HG02610 (cell line): ENCODE data around the gene ALK.
A peak's percentile ranks its signal among the peaks of the same experiment; 100 is the strongest.
"Not testable (repeated sequence)": the region's sequence is repeated elsewhere in the genome, so short reads cannot be mapped to it uniquely, and the experiment has no call there.

Source experiments
- ATAC-seq: cut with Tn5 transposase; IDR thresholded peaks from one replicate; pipeline ENCODE4 v1.9.1; 2021; ENCODE audit warnings: mild to moderate bottlenecking, moderate library complexity; ENCODE audit not compliant: unreplicated experiment

Gene ALK

DNA sequence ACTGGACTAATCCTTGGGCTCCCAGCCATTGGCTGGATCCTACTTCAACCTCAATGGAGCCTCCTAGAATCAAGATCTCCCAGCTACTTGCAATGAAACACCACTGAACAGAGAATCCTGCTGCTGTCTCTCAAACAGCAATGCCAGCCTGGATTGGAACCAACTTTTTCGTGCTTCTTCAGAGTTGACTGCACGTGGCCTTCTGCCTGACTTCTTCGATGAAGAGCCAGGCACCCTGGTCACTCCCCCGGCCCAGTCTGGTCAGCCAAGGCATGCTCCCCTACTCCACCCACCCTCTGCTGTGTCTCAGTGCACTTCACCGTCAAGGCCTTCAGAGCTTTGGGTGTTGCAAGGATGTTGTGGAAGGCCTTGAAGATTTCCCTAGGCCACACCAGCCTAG is 657.5 kb downstream of the ALK start:
- no peak for ATAC-seq

DNA sequence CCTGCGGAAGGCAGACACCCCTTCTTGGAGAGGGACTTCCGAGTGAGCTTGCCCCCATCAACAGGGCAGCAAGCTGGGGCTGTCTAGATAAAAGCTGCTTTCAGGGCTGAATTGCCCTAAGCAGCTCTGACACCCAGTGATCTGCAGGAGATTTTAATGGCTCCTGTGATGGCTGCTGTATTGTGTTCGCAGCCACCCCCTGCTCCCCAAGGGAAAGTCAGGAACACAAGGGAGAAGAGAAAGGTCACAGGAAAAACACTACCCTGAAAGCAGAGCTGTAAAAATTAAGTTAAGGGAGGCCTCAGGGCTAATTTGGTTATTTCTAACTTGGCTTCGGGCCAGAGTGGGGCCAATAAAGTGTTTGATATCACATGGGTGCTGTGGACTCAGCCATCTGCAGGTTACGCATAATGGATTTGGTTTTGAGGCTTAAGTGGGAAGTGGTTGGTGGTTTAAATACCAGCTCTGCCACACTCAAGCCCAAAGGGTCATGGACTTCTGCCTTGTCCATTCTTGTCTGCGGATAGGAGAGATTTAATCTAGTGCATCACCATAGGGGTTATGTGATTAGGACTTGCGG is 658.6 kb downstream of the ALK start:
- ATAC-seq: no peak

DNA sequence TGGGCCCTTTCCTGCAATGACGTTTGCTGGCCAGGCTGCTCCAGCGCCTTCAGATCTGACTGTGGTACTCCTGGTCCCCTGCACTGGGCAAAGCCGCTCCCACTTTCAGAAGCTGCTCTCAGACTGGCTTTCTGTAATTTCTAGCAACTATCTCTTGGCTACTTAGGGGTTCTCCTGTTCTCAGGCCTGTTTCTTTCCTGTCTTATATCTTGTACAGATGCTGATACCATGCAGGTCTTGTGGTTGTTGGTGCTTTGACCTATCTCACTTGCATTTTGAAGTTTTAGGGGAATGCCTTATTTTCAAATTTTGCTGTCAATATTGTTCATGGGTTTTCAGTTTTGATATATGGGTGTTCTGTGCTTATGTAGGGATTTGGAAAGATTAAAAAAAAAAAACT is 660.4 kb downstream of the ALK start:
- peak; percentile 84 for ATAC-seq

DNA sequence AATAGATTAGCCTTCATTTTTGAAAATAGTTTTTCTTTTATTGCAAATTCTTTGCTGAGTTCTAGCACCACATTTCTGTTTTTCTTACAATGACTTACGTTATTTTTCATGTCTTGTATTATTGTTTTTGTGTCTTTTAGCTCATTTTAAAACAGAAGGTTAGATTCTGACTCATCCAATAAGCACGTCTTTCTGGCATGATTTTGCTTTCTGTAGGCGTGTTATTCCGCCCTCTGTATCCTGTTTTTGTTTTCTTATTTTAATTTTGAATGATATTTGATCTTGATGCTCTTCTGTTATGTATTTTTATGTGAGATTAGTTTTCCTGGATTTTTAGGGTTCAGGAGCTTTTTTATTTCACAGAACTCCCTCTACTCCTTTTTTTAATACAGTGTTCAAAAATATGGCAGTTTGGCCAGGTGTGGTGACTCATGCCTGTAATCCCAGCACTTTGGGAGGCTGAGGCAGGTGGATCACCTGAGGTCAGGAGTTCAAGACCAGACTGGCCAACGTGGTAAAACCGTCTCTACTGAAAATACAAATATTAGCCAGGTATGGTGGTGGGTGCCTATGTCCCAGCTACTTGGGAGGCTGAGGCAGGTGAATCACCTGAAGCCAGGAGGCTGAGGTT is 661.1 kb downstream of the ALK start:
- no peak for ATAC-seq

DNA sequence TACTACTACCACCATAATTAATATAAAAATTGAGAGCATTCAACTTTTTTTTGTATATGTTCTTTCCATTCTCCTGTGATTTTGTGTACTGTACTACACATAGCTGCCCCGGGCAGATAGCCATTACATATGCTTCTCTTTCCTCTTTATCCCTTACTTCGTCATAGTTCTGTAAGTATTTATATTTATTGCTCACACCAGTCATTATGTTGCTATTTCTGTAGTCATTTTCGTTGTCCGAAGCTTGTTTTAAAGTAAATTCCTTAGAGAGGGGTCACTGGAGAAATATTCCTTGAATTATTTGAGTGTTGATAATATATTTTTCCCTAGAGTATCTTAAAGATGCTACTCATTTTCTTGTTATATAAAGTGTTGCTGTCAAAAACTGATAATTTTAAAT is 662.2 kb downstream of the ALK start:
- ATAC-seq: no peak

DNA sequence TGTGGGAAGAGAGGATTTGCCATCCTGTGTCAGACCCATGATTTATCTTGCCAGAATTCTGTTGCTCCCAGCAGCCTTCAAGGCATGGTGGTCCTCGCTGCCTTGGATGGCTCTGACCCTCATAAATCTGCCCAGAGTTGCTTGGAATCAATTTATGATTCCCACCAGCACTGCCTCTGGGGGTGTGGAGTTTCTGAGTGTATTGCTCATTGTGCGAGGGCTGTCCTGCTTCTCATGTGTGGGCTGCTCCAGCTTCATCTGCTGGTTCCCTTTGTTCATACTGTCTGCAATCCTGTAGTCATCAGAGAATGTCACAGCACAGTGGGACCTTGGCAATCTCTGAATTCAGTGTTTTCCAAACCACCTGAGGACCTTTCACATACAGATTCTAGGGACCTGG is 666.4 kb downstream of the ALK start:
- ATAC-seq: no peak

DNA sequence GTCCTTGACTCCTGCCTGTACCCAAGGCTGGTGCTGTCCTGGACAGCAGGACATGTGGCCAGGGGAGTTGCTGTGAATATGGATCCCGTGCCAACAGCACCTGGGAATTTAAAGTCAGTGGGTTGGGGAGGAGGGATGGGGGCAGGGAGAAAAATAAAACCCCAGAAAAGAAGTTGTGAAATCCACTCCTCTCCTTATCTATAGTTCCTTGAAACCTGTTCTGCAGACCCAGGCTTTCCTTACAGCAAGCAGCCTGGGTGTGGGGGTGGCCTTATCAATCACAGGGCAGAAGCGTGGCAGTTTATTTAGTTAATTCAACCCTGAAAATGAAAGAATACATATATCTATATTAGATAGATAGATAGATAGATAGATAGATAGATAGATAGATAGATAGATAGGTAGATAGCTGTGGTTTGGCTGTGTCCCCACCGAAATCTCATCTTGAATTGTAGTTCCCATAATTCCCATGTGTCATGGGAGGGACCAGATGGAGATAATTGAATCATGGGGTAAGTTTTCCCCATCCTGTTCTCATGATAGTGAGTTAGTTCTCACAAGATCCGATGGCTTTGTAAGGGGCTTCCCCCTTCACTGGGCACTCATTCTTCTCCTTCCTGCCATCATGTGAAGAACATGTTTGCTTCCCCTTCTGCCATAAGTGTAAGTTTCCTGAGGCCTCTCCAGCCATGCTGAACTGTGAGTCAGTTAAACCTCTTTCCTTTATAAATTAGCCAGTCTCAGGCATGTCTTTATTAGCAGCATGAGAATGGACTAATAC is 667.7 kb downstream of the ALK start:
- ATAC-seq: not testable (repeated sequence)

DNA sequence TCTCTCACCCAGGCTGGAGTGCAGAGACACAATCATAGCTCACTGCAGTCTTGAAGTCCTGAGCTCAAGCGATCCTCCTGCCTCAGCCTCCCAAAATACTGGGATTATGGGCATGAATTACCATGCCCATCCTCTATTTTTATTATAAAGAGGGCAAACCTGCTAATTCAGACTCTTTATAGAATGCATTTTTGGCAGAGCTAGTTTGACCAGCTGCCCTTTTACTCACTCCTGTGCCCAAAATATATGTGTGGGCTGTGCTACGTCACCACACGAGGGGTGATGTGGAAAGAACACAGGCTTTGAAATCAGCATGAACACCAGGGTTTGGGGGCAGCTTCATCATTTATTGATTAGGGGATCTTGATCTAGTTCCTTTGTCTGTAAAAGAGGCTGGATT is 668.4 kb downstream of the ALK start:
- no peak for ATAC-seq

DNA sequence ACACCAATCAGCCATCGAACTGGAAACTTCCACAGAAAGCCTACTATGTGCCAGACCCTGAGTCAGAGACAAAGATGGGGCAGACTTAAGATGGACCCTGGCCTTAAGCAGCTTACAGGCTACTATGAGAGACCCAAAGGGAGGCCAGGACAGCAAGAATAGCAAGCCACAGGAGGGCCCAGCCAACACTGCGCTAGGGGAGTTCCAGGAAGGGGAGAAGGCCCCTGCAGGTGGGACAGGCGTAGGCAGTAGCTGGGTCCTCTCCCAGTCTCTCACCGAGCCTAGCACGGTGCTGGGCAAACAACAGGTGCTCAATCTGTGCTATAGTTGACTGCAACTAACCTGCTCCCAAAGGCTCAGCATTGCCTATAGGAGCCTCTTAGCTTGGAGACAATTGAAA is 670.0 kb downstream of the ALK start:
- no peak for ATAC-seq

DNA sequence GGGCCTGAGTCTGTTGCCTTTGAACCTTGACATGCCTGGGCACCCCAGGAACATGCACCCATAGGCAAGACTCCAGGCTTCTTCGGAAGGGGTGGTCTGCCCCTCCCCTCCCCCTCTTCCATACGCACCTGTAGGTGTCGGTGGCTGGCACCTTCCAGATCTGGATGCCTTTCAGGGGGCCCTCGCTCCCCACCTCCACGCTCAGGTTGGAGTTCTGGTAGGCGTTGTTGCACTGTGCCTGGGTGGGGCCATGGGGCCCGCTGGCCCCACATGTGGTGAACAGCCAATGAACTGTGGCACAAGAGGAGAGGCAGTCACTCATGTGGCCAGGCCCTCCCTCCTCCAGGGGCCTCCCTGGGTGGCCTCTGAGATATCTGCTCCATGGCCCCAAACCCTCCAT is 670.4 kb downstream of the ALK start:
- no peak for ATAC-seq

DNA sequence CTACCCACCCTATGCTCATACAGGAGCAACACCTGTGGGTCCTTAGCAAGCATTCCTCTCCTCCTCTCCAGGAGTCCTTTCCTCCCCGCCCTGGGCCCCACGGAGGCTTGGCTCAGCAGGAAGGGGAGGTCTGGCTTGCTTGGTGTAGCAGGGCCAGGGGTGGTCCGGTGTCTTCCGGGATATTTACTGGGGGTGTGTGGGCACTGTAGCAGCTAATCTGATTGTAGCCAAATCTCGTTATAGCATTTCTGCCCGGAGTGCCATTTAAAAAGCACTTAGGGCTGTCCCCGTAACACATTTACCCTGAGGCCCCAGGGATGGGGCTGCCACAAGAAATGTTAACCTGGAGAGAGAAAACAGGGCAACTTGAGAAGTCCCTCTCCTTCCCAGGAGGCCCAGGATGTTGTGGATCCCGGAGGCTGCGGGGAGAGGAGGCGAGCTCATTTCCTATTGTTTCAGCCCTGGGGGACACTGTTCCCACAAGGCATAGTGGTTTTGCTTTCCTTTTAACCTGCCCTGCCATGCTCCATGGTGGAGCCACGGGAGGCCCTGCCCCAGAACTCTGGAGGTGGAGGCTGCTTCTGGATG is 671.6 kb downstream of the ALK start:
- no peak for ATAC-seq

DNA sequence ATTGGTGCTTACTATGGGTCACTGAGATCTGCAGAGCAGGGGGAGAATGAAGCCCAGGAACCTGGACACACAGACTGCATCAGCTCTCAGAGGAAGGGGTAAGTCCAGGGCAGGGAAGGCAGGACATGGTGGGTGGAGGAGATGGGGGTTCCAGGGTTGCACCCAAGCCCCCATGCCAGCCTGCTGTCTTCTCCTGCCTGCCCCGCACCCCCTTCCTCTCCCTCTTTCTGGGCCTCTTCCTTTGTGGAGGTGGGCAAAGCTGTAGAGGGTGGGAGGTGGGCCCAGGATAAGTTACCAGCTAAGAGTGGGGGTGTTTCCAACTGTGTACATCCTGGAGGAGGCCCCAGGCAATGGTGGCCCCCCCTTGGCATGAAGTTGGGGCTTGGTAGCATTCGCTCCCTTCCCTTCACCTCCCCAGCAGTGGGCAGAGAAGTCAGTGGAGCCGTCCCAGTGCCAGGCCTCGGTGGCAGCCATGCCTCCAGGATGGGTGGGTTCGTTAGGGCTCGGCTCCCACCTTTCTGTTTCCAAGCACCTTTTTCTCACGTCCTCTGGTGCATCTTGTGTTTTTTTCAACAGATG is 674.0 kb downstream of the ALK start:
- ATAC-seq: no peak

DNA sequence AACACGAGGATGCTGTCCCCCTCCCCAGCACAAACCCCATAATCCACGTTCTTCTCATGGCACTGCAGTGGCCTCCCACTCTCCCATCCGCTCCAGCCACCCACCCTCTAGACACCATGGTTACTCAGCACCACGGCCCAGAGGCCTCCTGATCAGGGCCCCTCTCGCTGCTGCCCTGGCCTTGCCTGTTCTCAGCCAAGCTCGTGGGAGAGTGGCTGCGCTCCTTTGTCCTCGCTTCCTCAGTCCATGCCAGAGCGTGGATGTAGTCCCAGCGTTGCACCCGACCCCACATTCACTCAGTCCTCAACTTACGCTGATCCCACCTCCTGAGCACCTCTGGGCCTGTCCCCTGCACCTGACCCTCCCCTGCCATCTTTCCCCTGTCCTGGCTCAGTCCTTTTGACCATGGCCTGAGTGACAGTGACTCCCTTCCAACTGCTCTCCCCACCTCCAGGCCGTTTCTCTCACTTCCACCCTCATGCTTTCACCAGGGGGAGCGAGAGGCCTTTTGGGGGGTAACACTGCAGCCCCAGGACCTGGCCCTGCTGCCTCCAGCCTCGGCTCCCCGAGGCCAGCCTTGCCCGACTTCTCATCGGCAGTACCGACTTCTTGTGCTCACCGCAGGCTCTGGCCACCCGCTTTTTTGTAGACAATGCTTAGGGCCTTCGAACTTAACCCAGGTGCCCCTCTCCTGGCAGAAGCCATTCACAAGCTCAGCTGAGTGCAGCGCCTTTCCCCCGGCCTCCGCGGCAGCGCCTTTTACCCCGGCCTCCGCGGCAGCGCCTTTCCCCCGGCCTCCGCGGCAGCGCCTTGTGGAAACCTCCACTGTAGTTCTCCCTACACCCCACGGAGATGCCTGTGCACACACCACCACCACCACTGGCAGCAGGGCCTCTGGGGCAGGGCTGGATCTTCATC is 674.7 kb downstream of the ALK start:
- ATAC-seq: no peak

DNA sequence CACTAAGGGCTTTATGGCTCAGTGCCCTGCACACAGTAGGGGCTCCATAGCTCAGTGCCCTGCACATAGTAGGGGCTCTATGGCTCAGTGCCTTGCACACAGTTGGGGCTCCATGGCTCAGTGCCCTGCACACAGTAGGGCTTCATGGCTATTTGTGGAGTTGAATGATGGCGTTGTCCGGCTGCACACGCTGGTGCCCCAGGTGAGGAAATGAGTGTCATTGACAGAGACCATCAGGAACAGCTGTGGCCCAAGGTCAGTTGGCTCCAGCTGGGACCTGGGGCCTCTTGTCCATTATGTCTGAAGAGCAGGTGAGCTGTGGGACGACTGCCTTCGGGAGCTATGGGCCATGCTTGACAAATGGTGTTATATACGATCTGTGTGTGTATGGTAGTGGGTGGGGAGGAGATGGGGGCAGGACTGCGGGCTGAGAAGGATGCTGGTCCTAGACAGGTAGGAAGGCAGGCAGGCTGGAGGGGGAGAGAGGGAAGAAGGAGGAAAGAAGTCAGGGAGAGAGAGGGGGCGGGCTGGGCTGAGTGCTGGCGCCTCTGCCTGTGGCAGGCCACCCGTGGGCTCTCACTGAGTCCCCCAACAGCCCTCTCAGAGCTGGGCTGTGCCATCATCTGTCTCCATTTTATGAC is 675.5 kb downstream of the ALK start:
- no peak for ATAC-seq

DNA sequence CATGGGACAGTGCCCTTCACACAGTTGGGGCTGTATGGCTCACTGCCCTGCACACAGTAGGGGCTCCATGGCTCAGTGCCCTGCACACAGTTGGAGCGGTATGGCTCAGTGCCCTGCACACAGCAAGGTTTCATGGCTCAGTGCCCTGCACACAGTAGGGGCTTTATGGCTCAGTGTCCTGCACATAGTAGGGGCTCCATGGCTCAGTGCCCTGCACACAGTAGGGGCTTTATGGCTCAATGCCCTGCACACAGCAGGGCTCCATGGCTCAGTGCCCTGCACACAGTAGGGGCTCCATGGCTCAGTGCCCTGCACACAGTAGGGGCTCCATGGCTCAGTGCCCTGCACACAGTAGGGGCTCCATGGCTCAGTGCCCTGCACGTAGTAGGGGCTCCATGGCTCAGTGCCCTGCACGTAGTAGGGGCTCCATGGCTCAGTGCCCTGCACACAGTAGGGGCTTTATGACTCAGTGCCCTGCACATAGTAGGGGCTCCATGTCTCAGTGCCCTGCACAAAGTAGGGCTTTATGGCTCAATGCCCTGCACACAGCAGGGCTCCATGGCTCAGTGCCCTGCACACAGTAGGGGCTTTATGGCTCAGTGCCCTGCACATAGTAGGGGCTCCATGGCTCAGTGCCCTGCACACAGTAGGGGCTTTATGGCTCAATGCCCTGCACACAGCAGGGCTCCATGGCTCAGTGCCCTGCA is 676.2 kb downstream of the ALK start:
- ATAC-seq: not testable (repeated sequence)

DNA sequence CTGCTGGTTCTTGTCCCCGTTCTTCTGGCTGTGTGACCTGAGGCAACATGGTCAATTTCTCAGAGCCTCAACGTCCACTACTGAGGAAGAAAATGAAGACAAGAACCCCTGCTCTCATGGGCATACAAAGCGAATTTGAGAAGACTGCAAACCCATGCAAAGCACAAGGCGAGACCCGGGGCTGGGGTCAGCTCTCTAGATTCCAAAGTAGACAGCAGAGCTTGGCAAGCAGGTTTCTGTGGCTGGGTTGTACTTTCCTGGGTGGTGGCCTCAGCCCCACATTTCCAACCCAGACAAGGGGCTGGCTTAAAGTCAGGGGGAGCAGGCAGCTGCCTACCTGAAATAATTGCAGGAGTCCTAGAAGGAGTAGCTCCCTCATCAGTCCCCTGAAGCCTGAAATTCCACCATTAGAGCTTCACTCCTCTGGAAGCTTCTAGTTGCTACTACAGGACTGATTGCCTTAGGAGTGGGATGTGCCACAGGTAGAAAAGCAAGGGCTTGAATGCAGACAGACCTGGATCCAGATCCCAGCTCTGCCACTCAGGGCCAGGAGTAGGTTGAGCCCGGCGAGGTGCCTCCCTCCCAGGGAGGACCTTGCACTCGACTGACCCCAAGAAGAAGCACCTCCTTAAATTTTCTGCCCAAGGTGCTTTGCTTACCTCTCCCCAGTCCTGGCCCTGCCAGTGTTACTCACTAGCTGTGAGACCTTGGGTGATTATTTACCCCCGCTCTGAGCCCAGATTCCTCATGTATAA is 678.6 kb downstream of the ALK start:
- ATAC-seq: no peak

DNA sequence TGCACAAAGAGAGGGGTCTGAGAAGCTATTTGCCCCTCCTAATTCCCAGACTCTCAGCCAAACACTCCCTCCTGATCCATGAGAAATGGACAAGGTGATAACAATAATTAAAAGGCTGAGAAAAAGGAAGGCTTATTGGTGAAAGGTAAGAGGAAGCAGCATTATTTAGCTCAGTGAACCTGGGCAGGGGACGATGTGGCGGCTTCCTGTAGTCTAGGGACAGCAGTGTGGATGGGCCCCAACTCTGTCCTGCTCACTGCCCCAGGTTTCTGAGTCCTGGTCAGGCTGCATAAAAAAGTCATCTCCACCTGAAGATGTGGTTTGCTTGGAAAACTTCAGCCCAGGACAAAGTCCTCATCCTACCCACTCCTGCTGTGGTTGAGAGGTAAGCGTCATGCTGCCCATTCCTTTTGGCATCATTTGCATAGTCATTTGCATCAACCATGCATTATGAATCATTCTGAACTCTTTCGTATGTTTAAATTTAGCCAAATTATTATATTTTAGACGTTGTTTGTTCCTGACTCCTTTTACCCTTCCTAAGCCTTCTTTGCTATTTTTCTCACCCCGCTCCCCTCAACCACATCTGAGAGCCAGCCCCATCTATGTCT is 679.3 kb downstream of the ALK start:
- ATAC-seq: no peak

DNA sequence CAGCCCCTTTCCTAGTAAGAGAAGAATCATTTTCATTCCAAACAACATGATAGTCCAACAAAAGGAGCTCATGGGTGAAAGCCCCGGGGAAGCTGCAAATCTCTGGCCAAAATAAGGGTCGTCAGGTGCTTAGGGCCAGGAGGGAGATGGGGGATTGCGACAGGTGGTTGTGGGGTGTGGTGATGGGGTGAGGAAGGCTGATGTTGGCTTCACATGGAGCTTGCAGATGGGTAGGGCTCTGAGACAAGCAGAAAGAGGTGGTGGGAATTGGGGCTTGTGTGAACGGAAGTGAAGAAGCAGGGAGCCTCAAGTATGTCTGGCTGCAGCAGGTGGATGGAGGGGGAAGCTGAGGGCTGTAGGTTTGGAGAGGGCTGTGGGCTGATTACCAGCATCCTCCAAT is 680.0 kb downstream of the ALK start:
- ATAC-seq: no peak
